Measurements from ENCODE around the gene TAC4.
"Not testable (repeated sequence)": the region's sequence is repeated elsewhere in the genome, so short reads cannot be mapped to it uniquely, and the experiment has no call there.

TAC4 gene

DNA sequence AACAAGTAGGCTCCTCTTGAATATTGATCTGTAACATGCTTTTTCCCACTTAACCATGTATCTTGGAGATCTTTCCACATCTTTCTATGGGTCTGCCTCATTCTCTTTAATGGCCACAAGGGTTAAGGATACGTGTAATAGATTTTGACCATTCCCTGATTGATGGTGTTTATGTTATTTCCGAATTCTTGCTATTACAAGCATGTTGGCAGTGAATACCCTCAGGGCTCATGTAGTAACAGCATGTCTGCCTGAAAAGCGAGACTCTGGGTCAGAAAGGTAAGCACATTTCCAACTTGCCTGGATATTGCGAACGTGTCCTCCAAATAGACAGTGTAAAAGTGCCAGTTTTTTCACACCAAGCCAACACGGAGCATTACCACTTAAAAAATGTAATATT, 5.0 kb downstream of the TAC4 start:
- DNase-seq (ENCODE audit: low read depth), result no peak

DNA sequence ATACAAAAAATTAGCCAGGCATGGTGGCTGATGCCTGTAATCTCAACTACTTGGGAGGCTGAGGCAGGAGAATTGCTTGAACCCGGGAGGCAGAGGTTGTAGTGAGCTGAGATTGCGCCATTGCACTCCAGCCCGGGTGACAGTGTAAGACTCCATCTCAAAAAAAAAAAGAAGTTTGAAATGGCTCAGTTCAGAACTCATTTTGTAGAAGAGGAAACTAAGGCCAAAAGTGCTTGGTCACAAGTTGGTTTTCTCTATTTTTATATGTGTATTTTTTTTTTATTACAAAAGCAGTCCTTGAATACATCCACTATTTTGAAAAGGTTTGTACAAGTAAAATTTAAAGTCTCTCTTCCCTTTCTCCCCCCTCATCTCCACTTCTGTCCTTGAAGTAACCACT, 5.5 kb downstream of the TAC4 start:
- DNase-seq (ENCODE audit: low read depth), result no peak

DNA sequence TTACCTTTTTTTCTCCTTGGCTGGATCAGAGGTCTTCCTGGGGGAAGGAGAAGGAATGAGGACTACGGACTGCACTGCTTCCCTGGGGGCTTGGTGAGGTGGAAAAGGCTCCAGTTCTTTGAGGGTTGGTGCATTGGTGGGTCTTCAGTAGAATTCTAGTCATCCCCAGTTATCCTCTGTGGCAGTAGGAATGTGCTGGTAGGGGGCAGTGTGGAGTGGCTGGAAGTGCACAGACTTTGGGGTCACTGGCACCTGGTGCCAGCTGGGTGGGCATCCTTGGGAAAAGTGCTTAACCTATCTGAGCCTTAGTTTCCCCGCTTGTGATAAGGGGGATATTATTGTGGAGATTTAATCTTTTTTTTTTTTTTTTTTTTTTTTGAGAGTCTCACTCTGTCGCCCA, 6.3 kb downstream of the TAC4 start:
- DNase-seq (ENCODE audit: low read depth), result no peak

DNA sequence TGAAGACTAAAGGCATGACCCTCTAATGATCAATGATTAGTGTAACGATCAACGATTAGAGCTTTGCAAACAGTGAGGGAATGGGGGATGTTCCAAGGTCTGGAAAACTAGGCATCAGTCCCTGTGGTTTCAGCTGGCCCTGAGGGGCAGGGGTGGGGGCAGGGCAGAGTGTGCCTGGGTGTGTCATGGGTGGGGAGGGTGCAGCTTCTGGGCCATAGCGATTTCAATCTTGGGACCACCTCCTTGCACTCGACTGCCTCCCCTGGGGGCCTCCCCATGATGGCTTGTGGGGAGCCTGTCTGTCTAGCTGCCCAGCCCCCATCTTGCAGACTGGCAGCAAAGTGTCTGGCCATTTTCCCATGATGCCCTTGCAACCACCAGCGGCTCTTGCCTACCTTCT, 8.4 kb downstream of the TAC4 start:
- no peak for DNase-seq (ENCODE audit: low read depth)

DNA sequence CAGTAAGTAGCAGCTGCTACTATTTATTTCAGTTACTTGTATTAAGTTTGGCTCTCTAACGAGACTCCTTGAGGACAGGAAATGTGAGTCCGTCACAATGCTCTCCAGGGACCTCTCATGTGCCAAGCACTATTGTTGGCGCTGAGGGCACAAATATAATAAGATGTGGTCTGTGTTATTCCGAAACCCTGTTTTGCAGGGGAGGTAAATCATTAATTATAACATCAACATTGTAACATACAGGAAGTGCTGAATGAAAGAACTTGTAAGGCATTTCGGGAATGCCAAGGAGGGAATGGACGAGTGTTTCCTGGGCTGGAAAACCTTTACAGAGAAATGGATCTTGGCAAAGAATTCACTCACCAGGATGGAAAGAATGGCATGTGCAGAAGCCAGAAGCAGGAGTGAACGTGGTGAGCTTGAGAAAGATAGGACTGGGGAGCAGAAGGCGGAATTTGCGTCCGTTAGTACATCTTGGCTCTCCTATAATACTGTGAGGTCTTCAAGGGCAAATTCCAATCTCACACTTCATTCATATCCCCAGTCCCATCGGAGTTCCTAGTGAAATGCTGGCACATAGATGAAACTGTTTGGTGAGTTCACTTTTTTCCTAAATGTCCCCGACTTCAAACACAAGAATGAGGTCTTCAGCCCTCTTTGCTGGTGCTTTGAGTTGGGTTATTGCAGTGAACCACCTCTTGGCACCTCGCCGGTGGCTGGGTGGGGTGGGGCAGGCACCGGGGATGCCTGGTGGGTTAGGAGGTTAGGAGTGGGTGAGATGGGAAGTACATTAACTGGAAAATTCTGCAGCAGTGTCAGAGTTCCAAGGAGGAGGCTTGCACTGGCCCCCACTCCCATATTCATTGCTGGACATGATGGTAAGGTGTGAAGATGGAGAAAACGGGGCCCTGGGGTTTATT, 11.5 kb downstream of the TAC4 start:
- no peak for DNase-seq (ENCODE audit: low read depth)

DNA sequence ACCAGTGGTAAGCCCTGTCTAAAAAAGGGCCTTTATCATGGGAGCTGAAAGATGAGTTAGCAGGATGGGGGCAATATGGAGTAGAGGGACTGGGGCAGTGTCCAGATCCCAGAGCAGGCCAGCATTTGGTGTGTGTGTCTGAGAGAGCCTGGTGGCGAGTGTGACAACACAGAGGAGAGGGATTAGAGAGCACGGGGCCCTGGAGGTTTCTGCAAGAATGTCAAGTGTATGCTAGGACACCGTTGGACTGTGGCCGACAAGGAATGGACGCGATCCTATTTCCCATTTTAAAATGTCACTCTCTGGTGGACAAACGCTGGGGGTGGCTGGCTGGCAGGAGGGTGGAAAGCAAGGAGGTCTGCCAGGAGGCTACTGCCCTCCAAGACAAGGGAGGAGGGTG, 12.4 kb downstream of the TAC4 start:
- no peak for DNase-seq (ENCODE audit: low read depth)

DNA sequence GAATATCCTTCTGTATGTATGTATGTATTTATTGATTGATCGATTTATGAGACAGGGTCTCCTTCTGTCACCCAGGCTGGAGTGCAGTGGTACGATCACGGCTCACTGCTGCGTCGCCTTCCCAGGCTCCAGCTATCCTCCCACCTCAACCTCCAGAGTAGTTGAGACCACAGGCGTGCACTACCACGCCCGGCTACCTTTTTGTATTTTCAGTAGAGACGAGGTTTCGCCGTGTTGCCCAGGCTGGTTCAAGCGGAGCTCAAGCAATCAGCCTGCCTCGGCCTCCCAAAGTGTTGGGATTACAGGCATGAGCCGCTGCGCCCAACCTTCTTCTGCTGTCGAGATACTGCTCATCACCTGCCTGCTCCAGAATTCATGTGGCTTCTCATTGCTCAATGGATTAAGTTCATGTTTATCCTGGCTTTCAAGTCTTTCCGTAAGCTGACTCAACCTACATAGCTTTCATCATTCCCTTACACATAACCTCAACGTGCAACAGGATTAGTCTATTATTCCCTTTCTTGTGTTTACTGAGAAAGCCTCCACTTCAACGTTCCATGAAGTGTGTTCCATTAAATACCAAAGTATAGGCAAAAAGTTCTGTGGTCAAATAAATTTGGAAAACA, 13.6 kb downstream of the TAC4 start:
- no peak for DNase-seq (ENCODE audit: low read depth)

DNA sequence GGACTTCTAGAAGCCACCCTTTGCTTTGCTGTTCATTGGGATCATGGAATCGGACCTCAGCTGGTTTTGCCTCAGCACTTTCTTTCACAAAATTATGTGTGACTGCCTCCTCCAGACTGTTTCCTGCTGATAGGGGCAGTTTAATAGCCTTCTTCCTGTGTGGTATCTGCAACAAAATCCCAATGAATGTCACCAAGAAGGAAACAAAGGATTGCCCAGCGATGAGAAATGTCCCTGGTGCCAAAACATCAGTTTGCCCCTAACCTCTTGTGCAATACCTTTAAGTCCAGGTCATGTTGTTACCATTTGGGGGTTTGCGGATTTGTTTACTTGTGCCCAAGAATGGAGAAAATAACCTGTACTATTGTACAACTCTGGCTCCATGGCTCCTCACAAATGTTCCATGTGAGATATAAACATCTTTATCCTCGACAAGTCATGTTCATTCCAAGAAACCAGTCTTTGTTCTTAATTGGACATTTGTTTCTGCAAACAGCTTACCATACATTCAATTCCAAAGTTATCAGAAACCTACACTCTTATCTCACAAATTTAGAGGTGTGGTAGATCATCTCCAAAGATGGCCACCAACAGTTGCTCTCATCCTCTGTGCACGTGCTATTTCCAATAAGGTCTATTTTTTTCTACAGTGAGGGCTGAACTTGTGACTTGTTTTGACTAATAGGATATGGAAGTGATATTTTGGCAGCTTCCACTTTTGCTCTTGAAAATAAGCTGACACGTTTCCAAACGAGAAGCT, 14.8 kb downstream of the TAC4 start:
- no peak for DNase-seq (ENCODE audit: low read depth)

DNA sequence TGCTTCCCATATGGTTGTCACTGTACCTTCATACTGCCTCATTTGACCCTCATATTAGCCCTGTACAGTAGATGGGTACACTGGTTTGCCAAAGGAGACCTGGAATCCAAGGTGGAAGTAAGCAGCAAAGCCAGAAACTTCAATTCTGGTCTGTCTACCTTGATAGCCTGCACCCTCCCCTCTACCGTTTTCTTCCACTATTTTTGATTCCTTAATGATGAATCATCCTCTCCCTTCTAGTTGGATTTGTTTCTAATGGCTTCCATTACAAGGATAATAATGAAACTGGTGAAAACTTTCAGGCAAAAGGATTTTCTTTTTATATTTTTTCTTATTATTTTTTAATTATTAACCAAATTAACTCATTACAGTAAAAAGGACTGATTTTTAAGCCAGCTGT, 17.3 kb downstream of the TAC4 start:
- no peak for DNase-seq (ENCODE audit: low read depth)

DNA sequence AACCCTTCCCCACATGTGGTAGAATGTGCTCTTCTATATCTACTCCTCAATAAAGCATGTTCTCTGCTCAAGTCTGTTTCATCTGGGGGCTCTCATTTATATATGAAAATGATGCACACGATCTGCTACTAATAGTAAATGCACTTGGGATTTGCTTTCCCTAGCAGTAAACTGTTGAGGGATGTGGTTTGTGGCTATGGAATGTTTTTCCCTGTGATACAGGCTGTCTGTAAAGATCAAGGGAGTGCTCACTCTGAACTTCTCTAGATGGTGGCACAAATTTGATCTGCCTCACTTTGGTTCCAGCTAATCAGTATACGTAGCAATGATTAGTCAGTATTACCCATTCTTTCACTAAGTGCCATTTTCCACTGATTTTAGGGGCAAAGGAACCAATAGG, 18.8 kb downstream of the TAC4 start:
- DNase-seq (ENCODE audit: low read depth), result no peak

DNA sequence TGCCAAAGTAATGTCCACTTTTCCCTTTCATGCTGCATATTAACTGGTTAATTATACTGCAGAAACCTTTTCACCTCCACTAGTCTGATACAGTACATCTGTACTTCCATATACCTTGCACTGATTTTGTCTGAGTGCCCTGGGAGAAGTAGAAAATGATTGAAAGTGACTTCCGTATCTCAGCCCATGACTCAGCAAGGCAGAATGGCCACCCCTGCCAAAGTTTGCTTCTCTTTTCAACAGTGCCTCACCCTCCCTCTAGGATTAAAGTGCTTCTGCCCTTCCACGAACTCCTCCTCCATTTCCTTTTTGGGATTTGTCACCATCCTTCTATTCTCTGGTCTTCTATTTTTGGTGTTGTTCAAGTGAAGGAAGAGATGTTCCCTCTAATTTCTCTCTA, 19.5 kb downstream of the TAC4 start:
- not testable (repeated sequence) for DNase-seq (ENCODE audit: low read depth)

DNA sequence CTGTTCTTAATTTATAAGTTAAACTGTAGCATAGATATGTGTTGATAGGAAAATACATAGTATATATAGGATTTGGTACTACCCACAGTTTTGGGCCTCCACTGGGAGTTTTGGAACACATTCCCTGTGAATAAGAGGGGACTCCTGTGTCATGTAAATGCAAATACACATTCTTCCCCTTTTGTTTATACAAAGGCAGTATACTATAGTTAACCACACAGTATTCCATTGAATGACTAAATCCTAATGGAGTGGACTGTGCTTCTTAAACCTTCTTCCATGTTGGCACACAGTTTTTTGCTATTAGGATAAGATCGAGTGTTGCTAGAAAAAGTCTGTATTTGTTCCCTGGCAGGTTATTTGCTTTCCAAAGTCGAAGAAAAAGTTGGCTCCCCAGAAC, 22.2 kb downstream of the TAC4 start:
- no peak for DNase-seq (ENCODE audit: low read depth)

DNA sequence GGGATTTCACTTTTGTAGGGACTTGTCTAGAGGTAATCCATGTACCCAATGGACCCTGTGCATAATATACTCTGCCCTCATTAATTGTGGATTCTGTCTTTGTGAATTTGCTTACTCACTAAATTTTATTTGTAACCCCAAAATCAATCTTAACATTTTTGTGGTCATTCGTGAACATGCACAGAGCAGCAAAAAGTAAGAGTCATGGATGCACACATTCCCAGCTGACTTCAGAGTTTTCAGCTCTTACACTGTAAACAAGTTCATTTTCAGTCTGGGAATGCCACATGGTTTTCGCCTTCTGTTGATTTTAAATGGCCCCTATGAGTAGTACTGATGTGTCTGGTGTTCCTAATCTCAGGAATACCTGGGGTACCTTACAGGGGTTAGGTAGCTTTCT, 24.3 kb downstream of the TAC4 start:
- DNase-seq (ENCODE audit: low read depth), result no peak

DNA sequence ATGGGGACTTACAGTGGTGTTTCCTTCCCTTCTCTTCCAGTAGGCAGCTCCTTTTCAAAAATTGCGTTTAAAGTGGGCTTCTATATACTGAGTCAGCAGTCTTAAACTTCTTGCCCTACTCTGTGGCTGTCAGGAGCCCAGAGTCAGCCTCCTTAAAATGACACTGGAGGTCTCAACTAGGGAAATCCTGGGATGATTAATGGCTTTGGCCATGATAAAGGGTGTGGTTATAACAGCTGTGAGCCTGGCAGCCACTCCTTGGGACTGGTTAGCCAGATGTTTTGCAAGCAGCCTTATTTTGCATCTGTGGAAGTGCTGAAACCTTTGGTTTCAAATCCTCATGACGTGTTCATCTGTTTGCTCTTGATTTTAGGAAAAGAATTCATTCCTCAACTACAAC, 25.0 kb downstream of the TAC4 start:
- no peak for DNase-seq (ENCODE audit: low read depth)

DNA sequence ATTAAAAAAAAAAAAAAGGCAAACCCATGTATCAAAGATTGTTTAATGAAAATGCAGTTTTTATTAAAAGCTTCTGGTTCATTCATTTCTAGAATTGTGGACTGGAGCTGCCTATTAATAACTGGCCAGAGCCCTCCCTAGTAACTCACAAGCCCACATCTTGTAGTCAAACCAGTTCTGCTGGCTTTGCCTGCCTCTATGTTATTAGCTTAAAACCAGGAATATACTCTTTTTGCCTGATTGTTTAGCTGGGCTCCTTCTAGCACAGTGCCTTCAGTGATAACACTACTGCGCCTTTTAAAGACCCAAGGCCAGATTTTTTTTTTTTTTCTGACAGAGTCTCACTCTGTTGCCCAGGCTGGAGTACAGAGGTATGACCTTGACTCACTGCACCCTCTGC, 26.0 kb downstream of the TAC4 start:
- DNase-seq (ENCODE audit: low read depth), result no peak

DNA sequence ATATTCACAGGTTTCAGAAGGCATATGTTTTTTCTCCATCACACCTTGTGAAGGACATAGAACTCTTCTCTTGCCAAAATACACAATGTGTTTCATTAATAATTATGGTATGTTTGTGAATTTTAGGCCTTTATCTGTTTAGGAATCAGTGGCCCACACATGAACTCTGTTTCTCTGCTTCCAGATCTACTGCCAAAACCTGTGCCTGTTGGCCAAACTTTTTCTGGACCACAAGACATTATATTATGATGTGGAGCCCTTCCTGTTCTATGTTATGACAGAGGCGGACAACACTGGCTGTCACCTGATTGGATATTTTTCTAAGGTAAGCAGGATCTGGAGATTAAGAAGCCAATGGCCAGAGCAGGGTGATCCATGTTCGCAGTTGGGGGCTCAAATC, 26.4 kb downstream of the TAC4 start:
- no peak for DNase-seq (ENCODE audit: low read depth)

DNA sequence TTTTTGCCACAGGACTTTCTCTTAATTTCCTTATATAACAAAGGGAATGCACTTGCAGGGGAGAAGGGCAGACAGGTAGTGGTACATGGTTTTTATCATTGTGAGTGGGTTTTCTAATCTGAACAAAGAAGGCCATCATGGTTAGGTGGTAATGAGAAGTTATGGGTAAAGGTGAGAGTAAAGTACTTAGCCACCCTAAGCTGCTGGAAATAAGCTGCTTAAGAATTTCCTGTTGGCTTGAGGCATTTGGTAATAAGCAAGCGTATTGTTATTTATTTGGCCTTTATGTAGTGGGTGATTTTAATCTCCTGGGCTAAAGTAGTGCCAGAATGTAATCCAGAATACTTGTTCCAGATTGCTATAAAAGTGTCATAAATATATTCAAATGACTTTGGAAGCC, 27.1 kb downstream of the TAC4 start:
- DNase-seq (ENCODE audit: low read depth), result no peak

DNA sequence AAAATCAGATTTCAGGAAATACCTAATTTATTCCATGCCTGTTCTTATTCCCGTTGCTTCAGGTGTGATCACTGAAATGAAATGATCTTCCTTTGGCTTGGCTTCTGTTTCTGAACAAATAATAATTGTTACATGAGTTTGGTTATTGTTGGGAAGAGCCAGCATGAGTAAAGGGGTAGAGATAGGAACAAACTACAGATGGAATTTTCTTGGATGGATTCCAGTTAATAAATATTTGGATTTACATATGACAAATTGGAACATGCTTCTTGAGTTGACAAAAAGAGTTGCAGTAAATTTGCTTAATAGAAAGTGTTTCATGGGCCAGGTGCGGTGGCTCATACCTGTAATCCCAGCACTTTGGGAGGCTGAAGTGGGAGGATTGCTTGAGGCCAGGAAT, 28.2 kb downstream of the TAC4 start:
- DNase-seq (ENCODE audit: low read depth), result no peak

DNA sequence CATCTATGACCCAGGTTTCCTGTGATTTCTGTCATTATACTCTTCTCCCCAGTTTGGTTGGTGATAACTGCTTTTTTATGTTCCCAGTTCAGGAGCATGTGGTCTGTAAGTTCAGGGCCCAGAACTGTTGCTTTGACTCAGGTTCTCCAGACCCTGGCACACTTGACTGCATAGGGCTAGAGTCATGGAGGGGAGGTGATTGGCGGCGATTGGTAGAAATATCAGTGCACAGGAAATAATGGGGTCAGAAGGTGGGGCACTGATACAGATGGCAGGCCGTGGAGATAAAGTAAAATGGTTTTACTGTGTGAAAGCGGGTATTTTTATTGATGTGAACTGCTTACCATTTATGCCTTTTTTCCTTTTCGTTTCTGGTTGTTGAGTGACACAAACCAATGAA, 28.7 kb downstream of the TAC4 start:
- DNase-seq (ENCODE audit: low read depth), result no peak

DNA sequence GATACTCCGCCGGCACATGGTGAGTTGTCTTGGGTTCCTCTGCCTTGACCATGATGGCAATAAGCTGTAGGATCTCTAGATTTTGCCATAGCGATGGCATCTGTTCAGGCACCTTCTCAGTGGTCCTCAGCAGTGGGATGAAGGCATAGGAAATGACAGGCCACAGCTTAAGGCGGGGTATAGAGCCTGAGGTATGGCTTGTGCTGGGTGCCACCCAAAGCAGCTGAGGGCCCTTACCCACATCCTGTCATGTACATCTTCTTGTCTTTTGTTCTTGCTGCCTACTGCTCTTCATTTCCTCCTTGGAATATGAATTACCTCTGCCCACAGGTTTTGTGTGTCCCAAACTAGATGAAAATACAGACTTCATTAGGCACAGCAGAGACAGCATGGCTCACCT, 29.9 kb downstream of the TAC4 start:
- DNase-seq (ENCODE audit: low read depth), result peak; percentile 41

DNA sequence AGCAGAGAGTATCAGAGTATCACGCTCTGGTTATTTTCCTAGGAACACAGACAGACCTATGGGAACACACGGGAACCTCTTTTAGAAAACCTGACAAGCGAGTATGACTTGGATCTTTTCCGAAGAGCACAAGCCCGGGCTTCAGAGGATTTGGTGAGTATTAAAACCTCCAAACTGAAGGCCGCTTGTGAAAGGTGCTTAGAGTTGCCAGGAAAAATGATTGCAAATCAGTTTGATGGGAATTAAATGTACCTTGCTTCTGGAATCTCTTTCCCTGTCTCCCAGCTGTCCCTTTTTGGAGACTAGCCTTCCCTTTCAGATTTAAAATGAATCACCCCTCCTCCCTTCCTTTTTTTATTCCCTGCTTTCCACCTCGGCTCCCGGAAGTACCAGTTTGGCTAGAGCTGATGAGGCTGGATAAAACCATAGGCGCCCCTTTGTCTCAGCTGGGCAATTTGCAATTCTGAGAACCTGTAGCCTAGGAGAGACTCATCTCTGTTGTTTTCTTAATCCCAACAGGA, 32.0 kb downstream of the TAC4 start:
- DNase-seq (ENCODE audit: low read depth), result no peak

DNA sequence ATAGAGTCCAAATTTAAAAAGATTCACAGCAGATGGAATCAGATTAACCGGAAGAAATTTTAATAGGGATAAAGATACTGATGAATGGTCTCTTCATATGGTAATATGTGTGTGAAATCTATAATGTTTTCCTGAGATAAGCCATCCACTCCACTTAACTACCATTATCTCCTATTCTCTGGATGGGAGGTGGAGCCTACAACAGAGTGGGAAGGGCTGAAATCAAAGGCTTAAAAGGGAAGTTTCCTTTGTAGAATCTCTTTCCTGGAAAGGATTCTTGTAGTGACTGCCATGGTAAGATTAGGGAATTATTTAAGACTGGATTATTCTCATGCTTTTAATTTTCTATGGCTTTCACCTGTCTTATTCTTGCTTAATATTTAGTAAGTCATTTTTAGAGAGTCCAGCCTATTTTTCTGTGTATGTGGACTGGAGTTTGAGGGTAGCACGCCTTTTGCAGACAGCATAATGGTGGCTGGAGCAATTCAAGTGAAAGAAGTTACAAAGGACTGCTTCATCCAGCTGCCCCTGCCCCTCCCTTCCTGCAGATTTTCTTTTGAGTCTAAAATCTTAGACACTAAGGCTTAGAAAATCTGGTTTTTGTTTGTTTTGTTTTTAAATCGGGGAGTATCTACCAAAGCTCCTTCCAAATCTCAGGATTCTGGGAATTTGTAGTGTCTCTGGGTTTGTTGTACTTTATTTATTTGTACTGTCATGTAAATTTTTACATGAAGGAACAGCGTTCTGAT, 32.9 kb downstream of the TAC4 start:
- no peak for DNase-seq (ENCODE audit: low read depth)

Measured in activated T-helper 1 cell treated with Interleukin-2 at 50 U/mL for 16 hours (primary cell).